Adrenal gland (tissue), 12 donors: Measurements from ENCODE around the gene EFNA4. TPM values are rescaled to one million over a fixed set of nuclear protein-coding genes. Genes with fewer than 3 reads are reported as not detected.

Experiments used
- DNase-seq, 7 donors: peaks; one replicate each; pipeline ENCODE4 v3.0.0-alpha.2; 2019 to 2020
- H3K27ac ChIP-seq, 5 donors: fragments of 200-600 bp; sonication (generic) in 4 of 5; 1 replicate in 3 of 5; 2 replicates in 2 of 5; pipeline versions ENCODE4 v1.5.1 to v1.8.0; 2016 to 2020; ENCODE audit warnings: mild to moderate bottlenecking in 1 of 5
- H3K27me3 ChIP-seq: fragments of 200-600 bp; 2 replicates; pipeline ENCODE4 v1.8.0; 2021
- H3K36me3 ChIP-seq, 2 donors: fragments of 200-600 bp; replicated peaks in 1 of 2; 1 replicate in 1 of 2; 2 replicates in 1 of 2; pipeline versions ENCODE4 v1.5.1 to v1.8.0; 2018 to 2022
- H3K4me1 ChIP-seq, 2 donors: fragments of 200-600 bp; replicated peaks in 1 of 2; 1 replicate in 1 of 2; 2 replicates in 1 of 2; pipeline versions ENCODE4 v1.5.1 to v1.8.0; 2018 to 2021
- H3K4me3 ChIP-seq, 4 donors: fragments of 200-600 bp; sonication (generic) in 3 of 4; one replicate each; pipeline ENCODE4 v1.5.1; 2016 to 2018
- H3K9me3 ChIP-seq, 3 donors: fragments of 200-600 bp; sonication (generic) in 1 of 3; replicated peaks in 1 of 3; 1 replicate in 2 of 3; 2 replicates in 1 of 3; pipeline versions ENCODE4 v1.5.1 to v1.8.0; 2016 to 2021
- POLR2A ChIP-seq, 2 donors: fragments of 450-650 bp; IDR thresholded peaks; one replicate each; pipeline ENCODE4 v1.6.1; 2017; ENCODE audit warnings: antibody characterized with exemption in 2 of 2, mild to moderate bottlenecking in 2 of 2, moderate library complexity in 1 of 2
- WGBS, 4 donors: extraction: QIAGEN DNeasy Blood & Tissue Kit in 2 of 4; methylation state at CpG; one replicate each; pipeline versions ENCODE4 v1.1.5 to v1.1.7; 2013 to 2017; 5-methylcytosine and 5-hydroxymethylcytosine counted together
- intact Hi-C, 2 donors: fragments of 100-400 bp; cut with DNase I; formaldehyde crosslinking; loops; one replicate each; pipeline versions ENCODE4 v1.14.1 to v1.15.0; 2022 to 2023
- polyA plus RNA-seq, 3 donors: library from polyadenylated mRNA; stranded (reverse); fragments of 200-250 nt in 2 of 3; fragments of 350-450 nt in 1 of 3; fragmentation: Illumina TruSeq in 1 of 3; extraction: RNeasy Lipid Tissue Mini Kit (QIAGEN cat#74804) in 1 of 3; gene quantifications; one replicate each; pipeline ENCODE4 v1.2.3, GENCODE V29; 2013 to 2014
- total RNA-seq, 9 donors: library from RNA; depleted of rRNA in 4 of 9; stranded (reverse); fragments of >200 nt in 4 of 9; fragments of 120-200 nt in 1 of 9; fragmentation: NEBNext Ultra II Directional in 1 of 9; extraction: Animal tissue kit (Norgen Biotek cat#: 25700) in 1 of 9; gene quantifications; one replicate each; pipeline versions ENCODE4 v1.1.0 to v1.2.4, GENCODE V29; 2013 to 2023
- TF ChIP-seq, protein P1 (sequence below), 6 experiments: fragments of 450-650 bp in 4 of 6; fragments of 200-600 bp in 2 of 6; sonication (generic) in 1 of 6; IDR thresholded peaks; 1 replicate in 5 of 6; 2 replicates in 1 of 6; pipeline versions ENCODE4 v1.5.1 to v1.8.0; 2016 to 2021; ENCODE audit warnings: antibody characterized with exemption in 6 of 6, mild to moderate bottlenecking in 2 of 6, moderate library complexity in 1 of 6
- donor health status: healthy with polysubstance abuse.
- donor health status: Bipolar disorder and iron deficiency.
- donor health status: DM: yes; HTN: yes; CAD: no.
- donor health status: DM: no; HTN: no; CAD: no.
- donor health status: DM: no; HTN: no; CAD: no.
- donor health status: DM: yes; HTN: yes; CAD: no.

EFNA4 gene
- total and polyA plus RNA-seq, 12 donors = 3.5 to 28.7 (median 12.4) TPM

DNA sequence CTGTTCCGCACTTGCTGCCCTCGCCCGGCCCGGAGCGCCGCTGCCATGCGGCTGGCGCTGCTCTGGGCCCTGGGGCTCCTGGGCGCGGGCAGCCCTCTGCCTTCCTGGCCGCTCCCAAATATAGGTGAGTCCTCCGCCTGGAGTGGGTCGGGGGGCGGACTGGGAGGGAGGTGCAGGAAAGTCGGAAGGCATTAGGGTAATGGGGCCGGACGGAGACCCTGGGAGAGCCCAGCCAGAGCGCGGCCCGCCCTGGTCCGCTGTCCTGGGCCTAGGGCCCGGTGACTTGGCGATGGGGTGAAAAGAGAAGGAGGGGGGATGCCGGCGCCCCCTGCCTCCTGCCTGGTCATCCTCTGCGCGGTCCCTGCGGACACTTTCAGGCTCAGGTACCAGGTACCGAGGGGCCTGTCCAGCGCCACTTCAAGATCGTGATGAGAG lies 12.2 kb upstream of the EFNA4 start:
- no peak for DNase-seq
- no peaks in the 10 kb centered on the region for H3K9me3 ChIP-seq
- intact Hi-C loops = no loop called here
- H3K36me3 ChIP-seq = peaks cover 0 to 22% of the 10 kb centered on the region in 2 donors
- no peak for TF ChIP-seq POLR2A (IDR thresholded peaks at IDR 0.05)
- TF ChIP-seq, protein P1, sequence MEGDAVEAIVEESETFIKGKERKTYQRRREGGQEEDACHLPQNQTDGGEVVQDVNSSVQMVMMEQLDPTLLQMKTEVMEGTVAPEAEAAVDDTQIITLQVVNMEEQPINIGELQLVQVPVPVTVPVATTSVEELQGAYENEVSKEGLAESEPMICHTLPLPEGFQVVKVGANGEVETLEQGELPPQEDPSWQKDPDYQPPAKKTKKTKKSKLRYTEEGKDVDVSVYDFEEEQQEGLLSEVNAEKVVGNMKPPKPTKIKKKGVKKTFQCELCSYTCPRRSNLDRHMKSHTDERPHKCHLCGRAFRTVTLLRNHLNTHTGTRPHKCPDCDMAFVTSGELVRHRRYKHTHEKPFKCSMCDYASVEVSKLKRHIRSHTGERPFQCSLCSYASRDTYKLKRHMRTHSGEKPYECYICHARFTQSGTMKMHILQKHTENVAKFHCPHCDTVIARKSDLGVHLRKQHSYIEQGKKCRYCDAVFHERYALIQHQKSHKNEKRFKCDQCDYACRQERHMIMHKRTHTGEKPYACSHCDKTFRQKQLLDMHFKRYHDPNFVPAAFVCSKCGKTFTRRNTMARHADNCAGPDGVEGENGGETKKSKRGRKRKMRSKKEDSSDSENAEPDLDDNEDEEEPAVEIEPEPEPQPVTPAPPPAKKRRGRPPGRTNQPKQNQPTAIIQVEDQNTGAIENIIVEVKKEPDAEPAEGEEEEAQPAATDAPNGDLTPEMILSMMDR (IDR thresholded peaks at IDR 0.05) = no peak
- H3K27ac ChIP-seq = peak overlapping the region in 4 of 5 donors; percentile 38 to 99 (median 90)
- 4 to 6% (median 5%) methylated on average over 14 to 31 of the region's 31 CpGs for whole genome bisulfite sequencing, 4 donors
- H3K4me1 ChIP-seq = peaks cover 12 to 26% of the 10 kb centered on the region in 2 donors
- H3K27me3 ChIP-seq = no peaks in the 10 kb centered on the region
- H3K4me3 ChIP-seq = peak overlapping the region in 3 of 4 donors; percentile 11 to 82 (median 42)

- peak overlapping the region in 4 of 5 donors; percentile 38 to 99 (median 90) for H3K27ac ChIP-seq
Measured at GRCh38 chr1:155051777-155052398, 11.7 kb upstream of the EFNA4 start.

GRCh38 chr1:155052439-155053395 lies 10.8 kb upstream of the EFNA4 start:
- WGBS, 4 donors = 57 to 66% (median 61%) methylated on average over 10 to 12 of the region's 12 CpGs
- Histone ChIP-seq H3K27ac (peak overlapping the region in 1 of 5 donors; percentile 99), H3K36me3 (peaks cover 0 to 35% of the 10 kb centered on the region in 2 donors), H3K27me3 (no peaks in the 10 kb centered on the region), H3K4me1 (peaks cover 12 to 26% of the 10 kb centered on the region in 2 donors), H3K4me3 (peak overlapping the region in 1 of 4 donors; percentile 82), H3K9me3 (no peaks in the 10 kb centered on the region)
- intact Hi-C loops = no loop called here
- DNase-seq = peak in 1 of 7 donors; percentile 54
- TF ChIP-seq, protein P1 (IDR thresholded peaks at IDR 0.05) = no peak
- TF ChIP-seq POLR2A (IDR thresholded peaks at IDR 0.05) = no peak

More at GRCh38 chr1:155051777-155052398, 11.7 kb upstream of the EFNA4 start:
- intact Hi-C loops = no loop called here
- peak; percentile 39 to 69 (median 47) for DNase-seq
- 25 to 32% (median 29%) methylated on average over 15 to 27 of the region's 27 CpGs for WGBS, 4 donors
- H3K9me3 ChIP-seq = no peaks in the 10 kb centered on the region
- H3K36me3 ChIP-seq = peaks cover 0 to 27% of the 10 kb centered on the region in 2 donors
- H3K4me1 ChIP-seq = peaks cover 12 to 26% of the 10 kb centered on the region in 2 donors
- H3K27me3 ChIP-seq = no peaks in the 10 kb centered on the region
- TF ChIP-seq POLR2A (IDR thresholded peaks at IDR 0.05) = no peak
- TF ChIP-seq, protein P1 (IDR thresholded peaks at IDR 0.05) = no peak
- H3K4me3 ChIP-seq = peak overlapping the region in 3 of 4 donors; percentile 11 to 82 (median 42)

DNA sequence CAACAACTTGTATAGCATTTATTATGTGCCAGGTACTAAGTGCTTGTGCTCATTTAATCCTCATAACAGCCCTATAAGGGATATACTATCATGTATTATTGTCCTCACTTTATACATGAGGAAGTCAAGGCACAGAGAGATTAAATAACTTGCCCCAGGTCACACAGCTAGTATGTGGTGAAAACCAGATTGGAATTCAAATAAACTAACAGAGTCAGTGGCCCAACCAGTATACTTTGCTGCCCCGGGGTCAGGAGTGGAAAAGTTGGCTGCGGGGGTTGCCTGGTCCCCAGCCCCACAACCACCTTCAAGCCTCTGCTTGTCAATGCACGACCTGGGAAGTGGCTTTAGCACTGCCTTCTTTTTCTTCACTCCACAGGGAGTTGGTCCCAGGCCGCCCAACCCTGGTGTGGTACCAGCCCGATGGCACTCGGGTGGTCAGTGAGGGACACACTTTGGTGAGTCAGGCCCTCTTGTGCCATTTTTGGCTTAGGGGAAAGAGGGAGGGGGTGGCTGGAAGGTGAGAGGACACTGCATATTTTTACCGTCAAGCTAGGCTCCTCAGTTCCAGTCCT lies 9.9 kb upstream of the EFNA4 start:
- DNase-seq = no peak
- WGBS, 4 donors = 84 to 89% (median 87%) methylated on average over 7 of the region's 7 CpGs
- no peak overlapping the region for H3K27ac ChIP-seq
- no peak overlapping the region for H3K4me3 ChIP-seq
- no peaks in the 10 kb centered on the region for H3K27me3 ChIP-seq
- intact Hi-C loops = no loop called here
- peaks cover 12 to 26% of the 10 kb centered on the region in 2 donors for H3K4me1 ChIP-seq
- no peaks in the 10 kb centered on the region for H3K9me3 ChIP-seq
- TF ChIP-seq, protein P1 (IDR thresholded peaks at IDR 0.05) = no peak
- TF ChIP-seq POLR2A (IDR thresholded peaks at IDR 0.05) = no peak
- H3K36me3 ChIP-seq = peaks cover 0 to 44% of the 10 kb centered on the region in 2 donors
